ENCODE measurements around the gene VASH2.

GRCh38 chr1:212914789-212915188 lies 35.6 kb upstream of the VASH2 start:
- no peak for TF ChIP-seq CTCF (conservative IDR thresholded peaks at IDR 0.05; ENCODE audit: low read depth, low read length)
- no peak for TF ChIP-seq MAFK (IDR thresholded peaks at IDR 0.05; ENCODE audit: low read depth, low read length)
- TF ChIP-seq POLR2A (IDR thresholded peaks at IDR 0.05; ENCODE audit: low read depth, low read length) = no peak
- TF ChIP-seq FOS (IDR thresholded peaks at IDR 0.05; ENCODE audit: low read depth, low read length) = no peak
- TF ChIP-seq NFE2L2 (IDR thresholded peaks at IDR 0.05; ENCODE audit: low read depth, low read length) = no peak
- TF ChIP-seq CHD1 (IDR thresholded peaks at IDR 0.05; ENCODE audit: low read depth, low read length) = no peak
- TF ChIP-seq USF2 (IDR thresholded peaks at IDR 0.05; ENCODE audit: low read depth, low read length) = no peak
- no peak for TF ChIP-seq SMC3 (IDR thresholded peaks at IDR 0.05; ENCODE audit: low read depth, low read length)
- no peak for TF ChIP-seq ELK1 (IDR thresholded peaks at IDR 0.05; ENCODE audit: borderline replicate concordance, low read depth, low read length)
- TF ChIP-seq BHLHE40 (IDR thresholded peaks at IDR 0.05; ENCODE audit: low read depth, low read length) = no peak
- no peak for TF ChIP-seq RFX5 (IDR thresholded peaks at IDR 0.05; ENCODE audit: low read depth, low read length)
- TF ChIP-seq RAD21 (IDR thresholded peaks at IDR 0.05; ENCODE audit: low read length) = no peak
- TF ChIP-seq MXI1 (IDR thresholded peaks at IDR 0.05; ENCODE audit: borderline replicate concordance, low read depth, low read length) = no peak
